GM12878 (cell line): Measurements from ENCODE around the gene HSPBAP1. TPM values are rescaled to one million over a fixed set of nuclear protein-coding genes. Genes with fewer than 3 reads are reported as not detected.
A peak's percentile ranks its signal among the peaks of the same experiment; 100 is the strongest.

Experiments used
- BCL11A ChIP-seq: IDR thresholded peaks from 2 replicates; pipeline ENCODE4 v1.6.1; 2011; ENCODE audit warnings: low read depth, low read length
- BRCA1 ChIP-seq: IDR thresholded peaks from 2 replicates; pipeline ENCODE4 v1.6.1; 2011; ENCODE audit warnings: low read depth, low read length, improper control_type of control experiment
- CREM ChIP-seq: IDR thresholded peaks from 2 replicates; pipeline ENCODE4 v1.6.1; 2014; ENCODE audit warnings: antibody characterized with exemption, low read depth
- EED ChIP-seq: sonication (generic); IDR thresholded peaks from 2 replicates; pipeline ENCODE4 v1.6.1; 2016; ENCODE audit warnings: antibody characterized with exemption, low read depth
- MEF2B ChIP-seq: fragments of 450-650 bp; IDR thresholded peaks from 2 replicates; pipeline ENCODE4 v1.6.1; 2018; ENCODE audit warnings: mild to moderate bottlenecking, moderate library complexity; ENCODE audit not compliant: partially characterized antibody, poor library complexity, severe bottlenecking
- MTA2 ChIP-seq: fragments of 450-650 bp; IDR thresholded peaks from 2 replicates; pipeline ENCODE4 v1.6.1; 2016; ENCODE audit warnings: low read depth, mild to moderate bottlenecking, moderate library complexity
- PAX5 ChIP-seq: IDR thresholded peaks from 2 replicates; pipeline ENCODE4 v1.6.1; 2011; ENCODE audit warnings: low read depth, low read length, borderline replicate concordance
- POLR2A ChIP-seq: IDR thresholded peaks from 2 replicates; pipeline ENCODE4 v1.6.1; 2011; ENCODE audit warnings: low read depth, mild to moderate bottlenecking, low read length
- POLR2AphosphoS5 ChIP-seq: IDR thresholded peaks from 2 replicates; pipeline ENCODE4 v1.6.1; 2011; ENCODE audit warnings: mild to moderate bottlenecking, low read length, inconsistent platforms
- SPI1 ChIP-seq: IDR thresholded peaks from 2 replicates; pipeline ENCODE4 v1.6.1; 2011; ENCODE audit warnings: low read depth, mild to moderate bottlenecking, low read length, moderate library complexity, borderline replicate concordance; ENCODE audit not compliant: insufficient read depth
- SRF ChIP-seq, 2 experiments: IDR thresholded peaks; 2 replicates each; pipeline ENCODE4 v1.6.1; 2011; ENCODE audit warnings: low read depth in 2 of 2, low read length in 2 of 2, mild to moderate bottlenecking in 1 of 2, moderate library complexity in 1 of 2
- STAT1 ChIP-seq: fragments of 450-650 bp; conservative IDR thresholded peaks from 2 replicates; pipeline ENCODE4 v1.6.1; 2014; ENCODE audit warnings: antibody characterized with exemption, mild to moderate bottlenecking
- SUPT20H ChIP-seq: IDR thresholded peaks from 2 replicates; pipeline ENCODE4 v1.6.1; 2011; ENCODE audit warnings: low read depth, mild to moderate bottlenecking, low read length, moderate library complexity, borderline replicate concordance; ENCODE audit not compliant: control insufficient read depth
- TCF12 ChIP-seq: IDR thresholded peaks from 2 replicates; pipeline ENCODE4 v1.6.1; 2011; ENCODE audit warnings: low read depth, mild to moderate bottlenecking, low read length
- YBX1 ChIP-seq: fragments of 450-650 bp; IDR thresholded peaks from 2 replicates; pipeline ENCODE4 v1.6.1; 2016; ENCODE audit warnings: antibody characterized with exemption
- YY1 ChIP-seq: IDR thresholded peaks from 2 replicates; pipeline ENCODE4 v1.6.1; 2011; ENCODE audit warnings: low read depth, mild to moderate bottlenecking, low read length
- ZBED1 ChIP-seq: IDR thresholded peaks from 2 replicates; pipeline ENCODE4 v1.6.1; 2016; ENCODE audit warnings: borderline replicate concordance
- ZNF207 ChIP-seq: fragments of 450-650 bp; IDR thresholded peaks from 2 replicates; pipeline ENCODE4 v1.6.1; 2014; ENCODE audit warnings: antibody characterized with exemption, mild to moderate bottlenecking, borderline replicate concordance
- polyA plus RNA-seq, 11 experiments: library from polyadenylated mRNA; depleted of rRNA in 4 of 11; unstranded in 6 of 11; stranded (reverse) in 5 of 11; fragments of >200 nt; fragmentation: Nextera tagmentation in 4 of 11; fragmentation: Illumina TruSeq in 1 of 11; extraction: Ambion mirVana in 4 of 11; extraction: Trizol in 1 of 11; gene quantifications; 1 replicate in 1 of 11; 2 replicates in 10 of 11; pipeline versions ENCODE4 v1.2.1 to v1.2.3, GENCODE V29; 2011 to 2016; ENCODE audit warnings: inconsistent platforms in 2 of 11, missing spikeins in 2 of 11, low read depth in 1 of 11
- total RNA-seq, 4 experiments: library from RNA; depleted of rRNA in 3 of 4; stranded (reverse); fragments of >200 nt in 3 of 4; fragmentation: Illumina TruSeq in 1 of 4; extraction: Trizol in 1 of 4; gene quantifications; 2 replicates each; pipeline versions ENCODE4 v1.2.1 to v1.2.3, GENCODE V29; 2013 to 2021
- TF ChIP-seq, protein P1 (sequence below): fragments of 450-650 bp; IDR thresholded peaks from 2 replicates; pipeline ENCODE4 v1.6.1; 2017; ENCODE audit warnings: low read depth, mild to moderate bottlenecking, moderate library complexity
- TF ChIP-seq, protein P2 (sequence below): fragments of 450-650 bp; IDR thresholded peaks from 2 replicates; pipeline ENCODE4 v1.6.1; 2018; ENCODE audit warnings: borderline replicate concordance, mild to moderate bottlenecking; ENCODE audit not compliant: partially characterized antibody
- TF ChIP-seq, protein P3 (sequence below): fragments of 450-650 bp; formaldehyde crosslinking; IDR thresholded peaks from 2 replicates; pipeline ENCODE4 v1.5.0; 2022; ENCODE audit warnings: mild to moderate bottlenecking, missing genetic modification characterization
- TF ChIP-seq, protein P4 (sequence below): IDR thresholded peaks from 2 replicates; pipeline ENCODE4 v1.6.1; 2012; ENCODE audit warnings: low read depth, low read length, improper control_type of control experiment
- TF ChIP-seq, protein P5 (sequence below): IDR thresholded peaks from 2 replicates; pipeline ENCODE4 v1.6.1; 2011; ENCODE audit warnings: low read depth, mild to moderate bottlenecking, low read length, moderate library complexity, borderline replicate concordance; ENCODE audit errors: extremely low read depth

The HSPBAP1 gene
- total and polyA plus RNA-seq, 10 of the 15 experiments (the other 5 are each of a cell fraction or from before 2014, with no cell fraction given), result 3.2 to 10.3 (median 7.9) TPM

DNA sequence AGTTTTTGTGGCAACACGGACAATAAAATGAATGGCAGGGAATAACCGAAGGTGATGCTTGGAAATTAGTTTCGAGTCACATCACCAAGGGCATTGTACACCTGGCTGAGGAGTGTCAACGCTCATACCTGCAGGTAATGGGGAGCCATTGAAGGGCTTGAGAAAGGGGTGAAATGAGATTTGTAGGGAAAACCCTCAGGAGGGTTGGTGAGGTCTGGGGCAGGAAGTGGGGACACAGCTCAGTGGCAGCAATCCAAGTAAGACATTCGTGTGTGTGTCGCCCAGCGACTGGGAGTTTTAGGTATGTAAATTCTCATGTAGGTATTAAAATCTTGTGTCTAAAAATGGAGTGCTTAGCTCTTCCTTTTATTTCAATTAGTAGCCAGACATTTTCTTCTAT, 98.7 kb downstream of the HSPBAP1 start (continued):
- TF ChIP-seq, protein P1, sequence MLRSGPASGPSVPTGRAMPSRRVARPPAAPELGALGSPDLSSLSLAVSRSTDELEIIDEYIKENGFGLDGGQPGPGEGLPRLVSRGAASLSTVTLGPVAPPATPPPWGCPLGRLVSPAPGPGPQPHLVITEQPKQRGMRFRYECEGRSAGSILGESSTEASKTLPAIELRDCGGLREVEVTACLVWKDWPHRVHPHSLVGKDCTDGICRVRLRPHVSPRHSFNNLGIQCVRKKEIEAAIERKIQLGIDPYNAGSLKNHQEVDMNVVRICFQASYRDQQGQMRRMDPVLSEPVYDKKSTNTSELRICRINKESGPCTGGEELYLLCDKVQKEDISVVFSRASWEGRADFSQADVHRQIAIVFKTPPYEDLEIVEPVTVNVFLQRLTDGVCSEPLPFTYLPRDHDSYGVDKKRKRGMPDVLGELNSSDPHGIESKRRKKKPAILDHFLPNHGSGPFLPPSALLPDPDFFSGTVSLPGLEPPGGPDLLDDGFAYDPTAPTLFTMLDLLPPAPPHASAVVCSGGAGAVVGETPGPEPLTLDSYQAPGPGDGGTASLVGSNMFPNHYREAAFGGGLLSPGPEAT, result peak; percentile 58; the same call in 1 of the 2 replicates
- TF ChIP-seq POLR2AphosphoS5, result peak; percentile 78
- no peak for TF ChIP-seq YBX1
- TF ChIP-seq SUPT20H, result no peak
- peak; percentile 38; the same call in 1 of the 2 replicates for TF ChIP-seq SPI1
- TF ChIP-seq, protein P2, sequence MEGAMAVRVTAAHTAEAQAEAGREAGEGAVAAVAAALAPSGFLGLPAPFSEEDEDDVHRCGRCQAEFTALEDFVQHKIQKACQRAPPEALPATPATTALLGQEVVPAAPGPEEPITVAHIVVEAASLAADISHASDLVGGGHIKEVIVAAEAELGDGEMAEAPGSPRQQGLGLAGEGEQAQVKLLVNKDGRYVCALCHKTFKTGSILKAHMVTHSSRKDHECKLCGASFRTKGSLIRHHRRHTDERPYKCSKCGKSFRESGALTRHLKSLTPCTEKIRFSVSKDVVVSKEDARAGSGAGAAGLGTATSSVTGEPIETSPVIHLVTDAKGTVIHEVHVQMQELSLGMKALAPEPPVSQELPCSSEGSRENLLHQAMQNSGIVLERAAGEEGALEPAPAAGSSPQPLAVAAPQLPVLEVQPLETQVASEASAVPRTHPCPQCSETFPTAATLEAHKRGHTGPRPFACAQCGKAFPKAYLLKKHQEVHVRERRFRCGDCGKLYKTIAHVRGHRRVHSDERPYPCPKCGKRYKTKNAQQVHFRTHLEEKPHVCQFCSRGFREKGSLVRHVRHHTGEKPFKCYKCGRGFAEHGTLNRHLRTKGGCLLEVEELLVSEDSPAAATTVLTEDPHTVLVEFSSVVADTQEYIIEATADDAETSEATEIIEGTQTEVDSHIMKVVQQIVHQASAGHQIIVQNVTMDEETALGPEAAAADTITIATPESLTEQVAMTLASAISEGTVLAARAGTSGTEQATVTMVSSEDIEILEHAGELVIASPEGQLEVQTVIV, result no peak
- no peak for TF ChIP-seq STAT1
- no peak for TF ChIP-seq BRCA1
- no peak for TF ChIP-seq SRF (IDR thresholded peaks at IDR 0.05; ENCODE audit: low read depth in 2 of 2, low read length in 2 of 2)
- TF ChIP-seq, protein P3, sequence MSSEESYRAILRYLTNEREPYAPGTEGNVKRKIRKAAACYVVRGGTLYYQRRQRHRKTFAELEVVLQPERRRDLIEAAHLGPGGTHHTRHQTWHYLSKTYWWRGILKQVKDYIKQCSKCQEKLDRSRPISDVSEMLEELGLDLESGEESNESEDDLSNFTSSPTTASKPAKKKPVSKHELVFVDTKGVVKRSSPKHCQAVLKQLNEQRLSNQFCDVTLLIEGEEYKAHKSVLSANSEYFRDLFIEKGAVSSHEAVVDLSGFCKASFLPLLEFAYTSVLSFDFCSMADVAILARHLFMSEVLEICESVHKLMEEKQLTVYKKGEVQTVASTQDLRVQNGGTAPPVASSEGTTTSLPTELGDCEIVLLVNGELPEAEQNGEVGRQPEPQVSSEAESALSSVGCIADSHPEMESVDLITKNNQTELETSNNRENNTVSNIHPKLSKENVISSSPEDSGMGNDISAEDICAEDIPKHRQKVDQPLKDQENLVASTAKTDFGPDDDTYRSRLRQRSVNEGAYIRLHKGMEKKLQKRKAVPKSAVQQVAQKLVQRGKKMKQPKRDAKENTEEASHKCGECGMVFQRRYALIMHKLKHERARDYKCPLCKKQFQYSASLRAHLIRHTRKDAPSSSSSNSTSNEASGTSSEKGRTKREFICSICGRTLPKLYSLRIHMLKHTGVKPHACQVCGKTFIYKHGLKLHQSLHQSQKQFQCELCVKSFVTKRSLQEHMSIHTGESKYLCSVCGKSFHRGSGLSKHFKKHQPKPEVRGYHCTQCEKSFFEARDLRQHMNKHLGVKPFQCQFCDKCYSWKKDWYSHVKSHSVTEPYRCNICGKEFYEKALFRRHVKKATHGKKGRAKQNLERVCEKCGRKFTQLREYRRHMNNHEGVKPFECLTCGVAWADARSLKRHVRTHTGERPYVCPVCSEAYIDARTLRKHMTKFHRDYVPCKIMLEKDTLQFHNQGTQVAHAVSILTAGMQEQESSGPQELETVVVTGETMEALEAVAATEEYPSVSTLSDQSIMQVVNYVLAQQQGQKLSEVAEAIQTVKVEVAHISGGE (CRISPR knock-in tag), result no peak
- peak; percentile 47 for TF ChIP-seq YY1
- peak; percentile 40; the same call in 1 of the 2 replicates for TF ChIP-seq ZBED1
- TF ChIP-seq, protein P4, sequence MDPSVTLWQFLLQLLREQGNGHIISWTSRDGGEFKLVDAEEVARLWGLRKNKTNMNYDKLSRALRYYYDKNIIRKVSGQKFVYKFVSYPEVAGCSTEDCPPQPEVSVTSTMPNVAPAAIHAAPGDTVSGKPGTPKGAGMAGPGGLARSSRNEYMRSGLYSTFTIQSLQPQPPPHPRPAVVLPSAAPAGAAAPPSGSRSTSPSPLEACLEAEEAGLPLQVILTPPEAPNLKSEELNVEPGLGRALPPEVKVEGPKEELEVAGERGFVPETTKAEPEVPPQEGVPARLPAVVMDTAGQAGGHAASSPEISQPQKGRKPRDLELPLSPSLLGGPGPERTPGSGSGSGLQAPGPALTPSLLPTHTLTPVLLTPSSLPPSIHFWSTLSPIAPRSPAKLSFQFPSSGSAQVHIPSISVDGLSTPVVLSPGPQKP, result no peak
- no peak for TF ChIP-seq ZNF207
- TF ChIP-seq MEF2B, result peak; percentile 67
- peak; percentile 85; the same call in 1 of the 2 replicates for TF ChIP-seq PAX5
- no peak for TF ChIP-seq TCF12
- 0 out of 2 replicates have a peak, but pooled peaks have one; percentile 35 for TF ChIP-seq CREM
- TF ChIP-seq MTA2, result 0 out of 2 replicates have a peak, but pooled peaks have one; percentile 20
- TF ChIP-seq, protein P5, sequence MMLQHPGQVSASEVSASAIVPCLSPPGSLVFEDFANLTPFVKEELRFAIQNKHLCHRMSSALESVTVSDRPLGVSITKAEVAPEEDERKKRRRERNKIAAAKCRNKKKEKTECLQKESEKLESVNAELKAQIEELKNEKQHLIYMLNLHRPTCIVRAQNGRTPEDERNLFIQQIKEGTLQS, result no peak
- peak; percentile 71 for TF ChIP-seq EED
- TF ChIP-seq POLR2A, result peak; percentile 19; the same call in 1 of the 2 replicates
- no peak for TF ChIP-seq BCL11A
